Ishikawa (cell line): ENCODE data around the gene BIRC2.

ENCODE experiments used
- CEBPB ChIP-seq: IDR thresholded peaks from 2 replicates; pipeline ENCODE4 v1.6.1; 2012
- CREB1 ChIP-seq: IDR thresholded peaks from 2 replicates; pipeline ENCODE4 v1.6.1; 2012; ENCODE audit warnings: low read depth
- EGR1 ChIP-seq: IDR thresholded peaks from 2 replicates; pipeline ENCODE4 v1.6.1; 2012
- EP300 ChIP-seq: IDR thresholded peaks from 2 replicates; pipeline ENCODE4 v1.6.1; 2012; ENCODE audit warnings: borderline replicate concordance
- FOXM1 ChIP-seq: IDR thresholded peaks from 2 replicates; pipeline ENCODE4 v1.6.1; 2012; ENCODE audit warnings: low read depth, borderline replicate concordance
- MAX ChIP-seq: IDR thresholded peaks from 2 replicates; pipeline ENCODE4 v1.6.1; 2012
- NFIC ChIP-seq: IDR thresholded peaks from 2 replicates; pipeline ENCODE4 v1.6.1; 2012
- RAD21 ChIP-seq: IDR thresholded peaks from 2 replicates; pipeline ENCODE4 v1.6.1; 2012; ENCODE audit warnings: low read depth
- REST ChIP-seq: IDR thresholded peaks from 2 replicates; pipeline ENCODE4 v1.6.1; 2012; ENCODE audit warnings: low read depth, mild to moderate bottlenecking
- TAF1 ChIP-seq: IDR thresholded peaks from 2 replicates; pipeline ENCODE4 v1.6.1; 2012; ENCODE audit warnings: low read depth, mild to moderate bottlenecking
- TCF12 ChIP-seq: IDR thresholded peaks from 2 replicates; pipeline ENCODE4 v1.6.1; 2012; ENCODE audit warnings: low read depth
- TEAD4 ChIP-seq: IDR thresholded peaks from 2 replicates; pipeline ENCODE4 v1.6.1; 2012
- YY1 ChIP-seq: IDR thresholded peaks from 2 replicates; pipeline ENCODE4 v1.6.1; 2012; ENCODE audit warnings: low read depth
- ZBTB7A ChIP-seq: IDR thresholded peaks from 2 replicates; pipeline ENCODE4 v1.6.1; 2012; ENCODE audit warnings: low read depth
- TF ChIP-seq, protein P1 (sequence below): IDR thresholded peaks from 2 replicates; pipeline ENCODE4 v1.6.1; 2012

The BIRC2 gene

DNA sequence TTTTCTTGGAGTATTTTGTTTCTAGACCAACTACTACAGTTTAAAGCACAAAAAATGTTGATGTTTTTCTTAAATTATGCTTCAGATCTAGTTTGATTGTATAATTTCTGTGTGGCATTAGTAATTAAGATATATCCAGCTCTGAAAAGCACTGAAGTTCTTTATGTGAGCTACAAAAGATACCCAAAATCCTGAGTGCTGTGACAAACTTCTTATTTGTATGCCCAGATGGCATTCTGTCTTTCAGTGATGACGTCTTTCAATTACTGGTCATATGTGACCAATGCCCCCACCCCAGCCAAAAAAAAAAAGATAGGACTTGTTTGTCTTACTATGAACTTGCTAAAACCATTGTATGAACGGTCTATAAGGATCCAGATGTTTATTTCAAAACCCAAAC, 51.3 kb downstream of the BIRC2 start:
- TF ChIP-seq MAX = no peak
- no peak for TF ChIP-seq REST
- TF ChIP-seq, protein P1, sequence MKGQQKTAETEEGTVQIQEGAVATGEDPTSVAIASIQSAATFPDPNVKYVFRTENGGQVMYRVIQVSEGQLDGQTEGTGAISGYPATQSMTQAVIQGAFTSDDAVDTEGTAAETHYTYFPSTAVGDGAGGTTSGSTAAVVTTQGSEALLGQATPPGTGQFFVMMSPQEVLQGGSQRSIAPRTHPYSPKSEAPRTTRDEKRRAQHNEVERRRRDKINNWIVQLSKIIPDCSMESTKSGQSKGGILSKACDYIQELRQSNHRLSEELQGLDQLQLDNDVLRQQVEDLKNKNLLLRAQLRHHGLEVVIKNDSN = no peak
- no peak for TF ChIP-seq TEAD4
- no peak for TF ChIP-seq CREB1
- no peak for TF ChIP-seq ZBTB7A
- TF ChIP-seq TCF12 = no peak
- TF ChIP-seq EGR1 = no peak
- TF ChIP-seq RAD21 = no peak
- no peak for TF ChIP-seq EP300

DNA sequence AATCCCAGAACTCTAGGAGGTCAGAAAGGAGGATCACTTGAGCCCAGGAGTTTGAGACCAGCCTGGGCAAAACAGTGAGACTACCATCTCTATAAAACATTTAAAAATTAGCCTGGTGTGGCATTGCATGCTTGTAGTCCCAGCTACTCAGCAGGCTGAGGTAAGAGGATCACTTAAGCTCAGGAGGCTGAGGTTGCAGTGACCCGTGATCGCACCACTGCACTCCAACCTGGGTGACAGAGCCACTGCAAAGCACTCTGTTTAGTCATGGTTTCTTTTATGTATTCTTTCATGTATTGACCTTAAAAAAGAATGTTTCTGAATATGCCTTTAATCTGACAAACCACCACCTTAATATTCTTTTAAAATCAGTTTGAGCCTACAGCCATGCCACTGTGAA, 52.2 kb downstream of the BIRC2 start:
- TF ChIP-seq FOXM1 (no peak), ZBTB7A (no peak), TAF1 (no peak), EP300 (no peak), REST (no peak), EGR1 (no peak), TEAD4 (no peak), NFIC (no peak), CREB1 (no peak), TCF12 (no peak), YY1 (no peak), CEBPB (no peak), MAX (no peak), RAD21 (no peak)
- TF ChIP-seq, protein P1 = no peak

- no peak for TF ChIP-seq ZBTB7A
- TF ChIP-seq TAF1 = no peak
- TF ChIP-seq TEAD4 = no peak
- TF ChIP-seq CREB1 = no peak
- no peak for TF ChIP-seq MAX
- TF ChIP-seq, protein P1 = no peak
- no peak for TF ChIP-seq RAD21
- TF ChIP-seq YY1 = no peak
- no peak for TF ChIP-seq NFIC
- no peak for TF ChIP-seq FOXM1
- no peak for TF ChIP-seq REST
- TF ChIP-seq EP300 = no peak
- no peak for TF ChIP-seq CEBPB
- TF ChIP-seq EGR1 = no peak
- TF ChIP-seq TCF12 = no peak
Observed at GRCh38 chr11:102400603-102401002, 53.6 kb downstream of the BIRC2 start.

DNA sequence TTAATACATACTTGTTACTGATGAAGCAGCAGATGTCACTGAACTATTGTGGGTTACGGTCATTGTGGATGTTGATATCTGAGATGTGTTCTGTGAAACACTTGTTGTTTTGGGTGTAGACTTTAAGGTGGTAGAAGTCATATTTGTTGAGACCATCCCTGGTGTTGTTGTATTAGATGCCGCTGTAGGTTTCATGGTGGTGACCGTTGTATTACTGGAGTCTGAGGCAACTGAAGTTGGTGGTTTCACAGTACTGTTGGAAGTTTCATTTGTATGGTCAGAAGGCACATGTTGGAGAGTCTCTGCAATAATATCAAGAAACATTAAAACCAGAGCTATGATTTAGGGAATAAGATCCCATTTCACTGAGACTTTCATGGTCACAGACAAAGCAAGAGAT, 54.9 kb downstream of the BIRC2 start:
- TF ChIP-seq REST (no peak), FOXM1 (no peak), TEAD4 (no peak), CEBPB (no peak), ZBTB7A (no peak), MAX (no peak), NFIC (no peak), EP300 (no peak), TCF12 (no peak)
